HL-60/S4 treated with retinoic acid at 250 ng/mL for 4 days and 3 days (cell line): Measurements from ENCODE around the gene IRX4.

Experiments used
- in situ Hi-C: fragments of 300-500 bp; cut with MboI; formaldehyde crosslinking; loops from 2 replicates; pipeline ENCODE4 v1.7.0; 2022; ENCODE audit warnings: low sequenced_read_pairs

The IRX4 gene

DNA sequence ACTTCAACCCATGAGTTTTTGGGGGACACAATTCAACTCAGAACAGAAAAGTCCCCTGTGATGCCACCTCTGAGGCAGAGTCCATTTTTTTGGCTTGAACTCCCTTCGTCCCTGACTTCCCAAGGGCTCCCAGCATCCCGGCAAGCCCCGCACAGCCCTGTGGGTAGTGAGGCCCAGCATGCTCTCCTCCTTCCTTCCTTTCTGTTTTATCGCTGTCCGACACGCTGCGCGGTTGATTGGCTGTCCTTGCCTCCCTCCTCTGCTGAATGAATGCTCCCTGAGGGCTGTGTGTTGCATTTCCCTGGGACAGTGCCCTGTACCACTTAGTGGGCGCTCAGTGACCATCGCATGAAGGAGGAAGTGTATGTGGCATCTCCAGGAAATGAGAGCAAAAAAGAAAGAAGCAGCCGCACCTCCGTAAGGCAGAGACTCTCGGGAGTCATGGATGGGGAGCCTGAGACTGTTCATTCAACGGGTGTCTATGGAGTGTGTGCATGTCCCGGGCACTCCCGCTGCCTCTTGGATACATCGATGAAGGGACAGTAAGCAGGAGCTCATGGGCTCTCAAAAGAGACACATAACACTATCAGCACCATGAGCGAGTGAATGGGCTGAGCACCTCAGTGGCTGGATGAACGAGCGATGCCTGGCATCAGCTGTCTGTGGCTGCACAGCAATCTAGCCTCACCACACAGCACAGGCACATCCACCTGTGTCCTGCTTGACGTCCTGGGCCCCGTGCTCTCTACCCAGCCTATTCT is 10.1 kb upstream of the IRX4 start:
- in situ Hi-C loops = no loop called here

DNA sequence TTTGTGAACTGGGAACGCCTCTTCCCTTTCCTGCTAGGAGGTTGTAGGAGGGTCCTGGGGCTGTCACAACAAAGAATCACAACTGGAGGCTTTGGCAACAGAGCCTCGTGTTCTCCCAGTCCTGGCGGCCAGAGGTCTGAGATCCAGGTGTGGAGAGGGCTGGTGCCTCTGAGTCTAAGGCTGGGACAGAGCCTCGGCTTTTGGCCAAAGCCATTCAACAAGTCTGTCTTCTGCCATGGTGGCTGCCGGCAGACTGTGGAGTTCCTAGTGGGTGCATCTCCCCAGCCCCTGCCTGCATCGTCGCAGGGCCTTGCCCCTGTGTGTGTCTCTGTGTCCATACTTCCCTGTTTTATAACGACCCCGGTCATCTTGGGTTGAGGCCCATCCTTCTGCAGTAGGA is 9.5 kb upstream of the IRX4 start:
- in situ Hi-C loops = no loop called here

GRCh38 chr5:1891391-1891790 is 8.7 kb upstream of the IRX4 start:
- in situ Hi-C loops = no loop called here

GRCh38 chr5:1890296-1890695 is 7.6 kb upstream of the IRX4 start:
- in situ Hi-C loops = no loop called here

- in situ Hi-C loops = no loop called here
Observed at GRCh38 chr5:1889321-1890065, 6.8 kb upstream of the IRX4 start.

DNA sequence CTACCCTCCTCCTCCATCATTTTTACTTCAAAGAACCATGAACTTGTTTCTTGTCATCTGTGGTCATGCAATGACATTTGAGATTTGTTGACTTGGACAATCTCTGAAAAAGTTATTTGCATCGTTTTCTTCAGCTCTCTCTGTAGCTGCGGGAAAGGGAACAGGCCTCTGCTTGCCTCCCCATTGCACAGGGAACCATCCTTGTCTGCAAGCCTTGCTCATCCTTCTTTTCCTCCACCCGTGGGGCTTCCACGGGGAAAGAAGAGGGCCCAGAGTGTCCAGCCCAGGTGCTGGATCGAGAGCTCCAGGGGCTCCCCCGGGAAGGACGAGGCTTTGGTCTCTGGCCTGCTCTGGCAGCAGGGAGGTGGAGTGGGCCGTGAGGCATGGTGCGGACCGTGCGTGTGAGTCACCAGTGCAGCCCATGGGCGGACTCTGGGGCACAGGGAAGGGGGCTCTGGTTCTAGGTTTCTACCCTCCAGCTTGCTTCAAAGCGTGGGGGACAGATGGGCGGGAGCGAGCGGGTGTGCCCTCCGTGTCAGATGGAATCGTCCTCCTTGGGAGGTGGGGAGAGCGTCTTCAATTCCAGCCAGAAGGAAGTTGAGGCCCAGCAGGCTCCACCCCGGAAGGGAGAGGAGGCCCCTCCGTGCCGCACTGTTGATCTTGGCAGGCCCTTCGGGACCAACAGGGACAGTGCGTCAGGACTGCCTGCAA is 6.0 kb upstream of the IRX4 start:
- in situ Hi-C loops = no loop called here

GRCh38 chr5:1887588-1888360 is 5.0 kb upstream of the IRX4 start:
- in situ Hi-C loops = no loop called here

- in situ Hi-C loops = no loop called here
Observed at GRCh38 chr5:1886846-1887587, 4.3 kb upstream of the IRX4 start.

- in situ Hi-C loops = no loop called here
Observed at GRCh38 chr5:1885868-1886845, 3.4 kb upstream of the IRX4 start.

DNA sequence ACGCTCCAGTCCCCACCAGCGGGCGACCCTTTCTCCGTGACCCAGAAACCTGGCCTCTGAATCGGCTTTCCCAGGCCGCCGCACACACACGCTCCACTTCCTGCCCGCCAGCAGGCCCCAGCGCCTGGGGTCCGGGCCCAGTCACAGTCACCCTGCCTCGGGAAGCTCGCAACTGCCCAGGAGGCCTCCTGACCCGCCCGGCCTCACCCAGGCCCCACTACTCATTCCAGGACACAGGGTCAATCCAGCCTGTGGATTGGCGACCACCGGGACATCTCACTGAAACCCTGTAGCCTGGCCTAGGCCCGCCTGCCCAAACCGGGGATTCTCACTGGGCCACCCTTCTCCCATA is 2.7 kb upstream of the IRX4 start:
- in situ Hi-C loops = no loop called here

- in situ Hi-C loops = no loop called here
Observed at GRCh38 chr5:1884678-1885403, 2.1 kb upstream of the IRX4 start.

DNA sequence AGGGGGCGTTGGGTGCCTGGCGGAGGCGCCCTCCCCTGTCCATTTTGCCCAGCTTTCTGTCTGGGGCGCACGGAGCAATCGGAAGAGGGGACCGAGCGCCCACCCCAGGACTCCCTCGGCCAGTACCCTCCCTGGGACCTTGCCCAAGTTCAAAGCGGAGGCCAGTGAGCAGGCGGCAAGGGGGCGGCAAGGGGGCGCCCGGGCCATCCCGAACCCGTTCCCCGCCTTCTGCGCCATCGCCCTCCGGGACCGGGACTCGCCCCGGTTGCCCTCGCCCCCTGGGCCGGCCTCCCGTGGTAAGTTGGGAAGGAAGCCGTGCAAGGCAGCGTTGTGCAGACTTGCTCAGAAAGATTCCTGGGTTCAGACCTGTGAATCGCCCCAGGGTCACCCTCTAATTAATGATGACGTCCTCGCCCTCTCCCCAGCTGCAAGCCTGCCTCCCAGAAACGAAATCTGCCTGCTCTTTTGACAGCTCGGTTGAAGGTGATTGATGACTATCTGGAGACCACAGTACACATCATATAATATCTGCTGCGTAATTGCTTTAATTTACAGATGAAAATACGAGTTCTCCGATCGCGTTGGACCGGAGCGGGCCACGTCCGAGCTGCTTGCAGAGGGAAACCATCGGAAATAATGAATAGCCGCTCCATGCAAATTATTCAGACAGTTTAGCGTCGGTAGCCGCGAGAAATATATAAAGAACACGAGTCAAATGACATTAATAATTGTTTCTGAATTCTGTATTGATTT is 1.4 kb upstream of the IRX4 start:
- in situ Hi-C loops = no loop called here

- in situ Hi-C loops = no loop called here
Observed at GRCh38 chr5:1883120-1883924, 597 bp upstream of the IRX4 start.

DNA sequence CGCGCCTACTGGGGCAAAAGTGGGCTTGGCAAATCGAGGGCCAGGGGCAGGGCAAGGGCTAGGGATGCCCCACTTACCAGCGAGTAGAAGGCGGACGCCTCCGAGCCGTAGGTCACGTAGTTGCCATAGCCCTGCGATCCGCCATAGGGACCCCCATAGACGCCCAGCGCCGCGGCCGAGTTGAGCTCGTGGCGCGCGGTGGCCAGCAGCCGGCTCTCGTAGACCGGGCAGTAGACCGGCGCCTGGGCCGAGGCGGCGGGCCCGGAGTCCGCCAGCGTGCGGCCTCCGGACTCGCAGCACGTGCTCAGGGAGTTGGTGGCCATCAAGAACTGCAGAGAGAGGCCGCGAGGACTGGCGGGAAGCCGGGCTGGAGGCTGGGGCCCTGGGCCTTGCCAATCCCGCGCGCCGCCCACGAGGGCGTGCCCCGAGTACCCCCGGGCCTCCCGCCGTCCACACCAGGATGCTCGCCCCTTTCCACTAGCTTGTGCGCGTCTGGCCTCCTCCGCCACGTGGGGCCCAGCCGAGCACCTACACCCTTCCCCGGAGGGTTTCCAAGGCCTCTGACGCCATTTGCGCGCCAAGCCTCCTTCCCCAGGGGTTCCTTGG is 891 bp downstream of the IRX4 start:
- in situ Hi-C loops = no loop called here

GRCh38 chr5:1881098-1881572 is 1.6 kb downstream of the IRX4 start:
- in situ Hi-C loops = no loop called here

GRCh38 chr5:1880377-1881025 is 2.2 kb downstream of the IRX4 start:
- in situ Hi-C loops = no loop called here
